Activated T-helper 1 cell treated with anti-CD3 and anti-CD28 coated beads, Interleukin-12 subunit alpha, Interleukin-12 subunit beta, Interleukin-2, Interleukin-4 antibody, amounts not matched to agents 30 ng/mL and 10 ng/mL and 1 ng/mL, durations not matched to agents 14 hours and 24 hours and 36 hours (primary cell): ENCODE results near the gene CBFA2T3. TPM values are rescaled to one million over a fixed set of nuclear protein-coding genes. Genes with fewer than 3 reads are reported as not detected.

Source experiments
- DNase-seq: peaks from one replicate; pipeline ENCODE4 v3.0.0; 2021; ENCODE audit warnings: low spot score
- H3K27ac Mint-ChIP-seq: one replicate; pipeline ENCODE4 v1.8.0; 2021; ENCODE audit warnings: mild to moderate bottlenecking, mixed read lengths
- H3K27me3 Mint-ChIP-seq: one replicate; pipeline ENCODE4 v1.8.0; 2022; ENCODE audit warnings: mild to moderate bottlenecking, moderate library complexity, mixed read lengths; ENCODE audit not compliant: insufficient read depth
- H3K36me3 Mint-ChIP-seq: one replicate; pipeline ENCODE4 v1.8.0; 2021; ENCODE audit warnings: low read depth, mixed read lengths
- H3K4me1 Mint-ChIP-seq: one replicate; pipeline ENCODE4 v1.8.0; 2021; ENCODE audit warnings: low read depth, mixed read lengths
- H3K4me3 Mint-ChIP-seq: one replicate; pipeline ENCODE4 v1.8.0; 2021; ENCODE audit warnings: mild to moderate bottlenecking, moderate library complexity, mixed read lengths
- H3K9me3 Mint-ChIP-seq: one replicate; pipeline ENCODE4 v1.8.0; 2021; ENCODE audit warnings: mixed read lengths
- intact Hi-C: fragments of 100-400 bp; cut with micrococcal nuclease; formaldehyde crosslinking; loops from one replicate; pipeline ENCODE4 v1.15.1; 2024
- total RNA-seq: library from RNA; stranded (reverse); gene quantifications from 2 replicates; pipeline ENCODE4 v1.2.3, GENCODE V29; 2022

CBFA2T3 gene
- total RNA-seq, 1 donor from 2014 or later, result not detected

GRCh38 chr16:88939245-88939971, 37.6 kb downstream of the CBFA2T3 start:
- Mint-ChIP-seq H3K27ac (no peak overlapping the region), H3K9me3 (no peaks in the 10 kb centered on the region), H3K36me3 (no peaks in the 10 kb centered on the region), H3K4me3 (no peak overlapping the region), H3K4me1 (no peaks in the 10 kb centered on the region), H3K27me3 (peaks cover 31% of the 10 kb centered on the region)
- DNase-seq, result no peak
- intact Hi-C loops, result no loop called here

- H3K4me3 Mint-ChIP-seq, result no peak overlapping the region
- H3K36me3 Mint-ChIP-seq, result no peaks in the 10 kb centered on the region
- no peaks in the 10 kb centered on the region for H3K4me1 Mint-ChIP-seq
- no peak overlapping the region for H3K27ac Mint-ChIP-seq
- no peaks in the 10 kb centered on the region for H3K9me3 Mint-ChIP-seq
- intact Hi-C loops, result no loop called here
- H3K27me3 Mint-ChIP-seq, result peaks cover 31% of the 10 kb centered on the region
- no peak for DNase-seq
Measured at GRCh38 chr16:88938777-88939244, 38.2 kb downstream of the CBFA2T3 start.

- no peak overlapping the region for H3K27ac Mint-ChIP-seq
- intact Hi-C loops, result no loop called here
- no peaks in the 10 kb centered on the region for H3K36me3 Mint-ChIP-seq
- no peak for DNase-seq
- H3K4me3 Mint-ChIP-seq, result no peak overlapping the region
- no peaks in the 10 kb centered on the region for H3K4me1 Mint-ChIP-seq
- peaks cover 29% of the 10 kb centered on the region for H3K27me3 Mint-ChIP-seq
- H3K9me3 Mint-ChIP-seq, result no peaks in the 10 kb centered on the region
Measured at GRCh38 chr16:88938119-88938776, 38.8 kb downstream of the CBFA2T3 start.

GRCh38 chr16:88937206-88937621, 39.8 kb downstream of the CBFA2T3 start:
- Mint-ChIP-seq H3K27ac (no peak overlapping the region), H3K9me3 (no peaks in the 10 kb centered on the region), H3K27me3 (peaks cover 25% of the 10 kb centered on the region), H3K4me1 (no peaks in the 10 kb centered on the region), H3K36me3 (no peaks in the 10 kb centered on the region), H3K4me3 (no peak overlapping the region)
- no peak for DNase-seq
- intact Hi-C loops, result no loop called here

- Mint-ChIP-seq H3K27ac (no peak overlapping the region), H3K4me1 (no peaks in the 10 kb centered on the region), H3K36me3 (no peaks in the 10 kb centered on the region), H3K4me3 (no peak overlapping the region), H3K9me3 (no peaks in the 10 kb centered on the region), H3K27me3 (peaks cover 22% of the 10 kb centered on the region)
- DNase-seq, result no peak
- intact Hi-C loops, result no loop called here
Measured at GRCh38 chr16:88936556-88937205, 40.3 kb downstream of the CBFA2T3 start.

GRCh38 chr16:88936008-88936555, 40.9 kb downstream of the CBFA2T3 start:
- H3K9me3 Mint-ChIP-seq, result no peaks in the 10 kb centered on the region
- no peaks in the 10 kb centered on the region for H3K4me1 Mint-ChIP-seq
- H3K36me3 Mint-ChIP-seq, result no peaks in the 10 kb centered on the region
- intact Hi-C loops, result no loop called here
- peaks cover 22% of the 10 kb centered on the region for H3K27me3 Mint-ChIP-seq
- DNase-seq, result no peak
- H3K27ac Mint-ChIP-seq, result no peak overlapping the region
- H3K4me3 Mint-ChIP-seq, result no peak overlapping the region

GRCh38 chr16:88934066-88934667, 42.8 kb downstream of the CBFA2T3 start:
- intact Hi-C loops, result no loop called here
- no peak overlapping the region for H3K27ac Mint-ChIP-seq
- H3K36me3 Mint-ChIP-seq, result no peaks in the 10 kb centered on the region
- H3K9me3 Mint-ChIP-seq, result no peaks in the 10 kb centered on the region
- peaks cover 18% of the 10 kb centered on the region for H3K27me3 Mint-ChIP-seq
- DNase-seq, result no peak
- H3K4me3 Mint-ChIP-seq, result no peak overlapping the region
- H3K4me1 Mint-ChIP-seq, result no peaks in the 10 kb centered on the region

GRCh38 chr16:88932929-88933328, 44.1 kb downstream of the CBFA2T3 start:
- intact Hi-C loops, result no loop called here

GRCh38 chr16:88931936-88932335, 45.1 kb downstream of the CBFA2T3 start:
- no peak for DNase-seq
- no peaks in the 10 kb centered on the region for H3K36me3 Mint-ChIP-seq
- peaks cover 2% of the 10 kb centered on the region for H3K27me3 Mint-ChIP-seq
- H3K9me3 Mint-ChIP-seq, result no peaks in the 10 kb centered on the region
- no peak overlapping the region for H3K4me3 Mint-ChIP-seq
- H3K4me1 Mint-ChIP-seq, result no peaks in the 10 kb centered on the region
- H3K27ac Mint-ChIP-seq, result no peak overlapping the region
- intact Hi-C loops, result no loop called here

More at GRCh38 chr16:88932929-88933328, 44.1 kb downstream of the CBFA2T3 start:
- Mint-ChIP-seq H3K27ac (no peak overlapping the region), H3K9me3 (no peaks in the 10 kb centered on the region), H3K36me3 (no peaks in the 10 kb centered on the region), H3K4me1 (no peaks in the 10 kb centered on the region), H3K4me3 (no peak overlapping the region), H3K27me3 (peaks cover 8% of the 10 kb centered on the region)
- DNase-seq, result no peak

- Mint-ChIP-seq H3K27ac (no peak overlapping the region), H3K4me1 (no peaks in the 10 kb centered on the region), H3K4me3 (no peak overlapping the region), H3K27me3 (no peaks in the 10 kb centered on the region), H3K36me3 (no peaks in the 10 kb centered on the region), H3K9me3 (no peaks in the 10 kb centered on the region)
- intact Hi-C loops, result no loop called here
- no peak for DNase-seq
Measured at GRCh38 chr16:88931373-88931900, 45.6 kb downstream of the CBFA2T3 start.

- intact Hi-C loops, result no loop called here
- no peaks in the 10 kb centered on the region for H3K36me3 Mint-ChIP-seq
- H3K4me3 Mint-ChIP-seq, result no peak overlapping the region
- H3K9me3 Mint-ChIP-seq, result no peaks in the 10 kb centered on the region
- H3K27ac Mint-ChIP-seq, result no peak overlapping the region
- H3K4me1 Mint-ChIP-seq, result no peaks in the 10 kb centered on the region
- DNase-seq, result no peak
- H3K27me3 Mint-ChIP-seq, result no peaks in the 10 kb centered on the region
Measured at GRCh38 chr16:88930716-88931115, 46.3 kb downstream of the CBFA2T3 start.

GRCh38 chr16:88929091-88929445, 47.9 kb downstream of the CBFA2T3 start:
- intact Hi-C loops, result no loop called here
- no peaks in the 10 kb centered on the region for H3K4me1 Mint-ChIP-seq
- no peaks in the 10 kb centered on the region for H3K27me3 Mint-ChIP-seq
- no peak overlapping the region for H3K4me3 Mint-ChIP-seq
- no peak overlapping the region for H3K27ac Mint-ChIP-seq
- no peaks in the 10 kb centered on the region for H3K36me3 Mint-ChIP-seq
- H3K9me3 Mint-ChIP-seq, result no peaks in the 10 kb centered on the region
- no peak for DNase-seq
